PC-9 (cell line): Measurements from ENCODE around the gene TRIP6. TPM values are rescaled to one million over a fixed set of nuclear protein-coding genes. Genes with fewer than 3 reads are reported as not detected.

ENCODE experiments used
- Bru-seq: library from RNA; stranded (reverse); fragments of 400-500 nt; gene quantifications from one replicate; lab custom pipeline; 2021; lab: Mats Ljungman, UMichigan
- BruChase-seq, 2 experiments: library from RNA; stranded (reverse); fragments of 400-500 nt; gene quantifications; one replicate each; lab custom pipeline; 2021; lab: Mats Ljungman, UMichigan
- BruUV-seq: library from RNA; stranded (reverse); fragments of 400-500 nt; replicated peaks from 2 replicates; lab custom pipeline; 2021; lab: Mats Ljungman, UMichigan
- CTCF ChIA-PET: fragments of 300-600 bp; sonication (Branson Sonifier 250); formaldehyde crosslinking; loops from one replicate; lab custom pipeline; 2022; ENCODE audit warnings: antibody characterized with exemption; lab: Charles Lee
- POLR2A ChIA-PET: fragments of 300-600 bp; sonication (Branson Sonifier 250); formaldehyde crosslinking; loops from one replicate; lab custom pipeline; 2022; ENCODE audit warnings: antibody characterized with exemption; ENCODE audit not compliant: unreplicated experiment; lab: Charles Lee
- DNase-seq, 2 experiments: peaks; one replicate each; pipeline versions ENCODE4 v3.0.0 to v3.0.0-alpha.2; 2015 to 2022; ENCODE audit warnings: mixed read lengths in 1 of 2
- H2AFZ ChIP-seq: fragments of 200-600 bp; sonication (generic); 2 replicates; pipeline ENCODE4 v1.8.1; 2017; ENCODE audit warnings: antibody characterized with exemption
- H3F3A ChIP-seq: fragments of 200-600 bp; sonication (generic); 2 replicates; pipeline ENCODE4 v1.8.1; 2017; ENCODE audit warnings: antibody characterized with exemption, mild to moderate bottlenecking, low read depth; ENCODE audit not compliant: insufficient read depth
- H3K27ac ChIP-seq: fragments of 200-600 bp; sonication (generic); 2 replicates; pipeline ENCODE4 v1.6.1; 2016; ENCODE audit warnings: mixed run types
- H3K27me3 ChIP-seq: fragments of 200-600 bp; sonication (generic); 2 replicates; pipeline ENCODE4 v1.6.1; 2016; ENCODE audit warnings: low read depth, mixed run types; ENCODE audit not compliant: insufficient read depth
- H3K36me3 ChIP-seq: fragments of 200-600 bp; sonication (generic); 2 replicates; pipeline ENCODE4 v1.6.1; 2016; ENCODE audit warnings: low read depth, mixed run types
- H3K4me1 ChIP-seq: fragments of 200-600 bp; sonication (generic); replicated peaks from 2 replicates; pipeline ENCODE4 v1.6.1; 2016; ENCODE audit warnings: mixed run types; ENCODE audit not compliant: insufficient read depth
- H3K4me2 ChIP-seq: fragments of 200-600 bp; sonication (generic); 2 replicates; pipeline ENCODE4 v1.6.1; 2017; ENCODE audit warnings: mixed run types
- H3K4me3 ChIP-seq: fragments of 200-600 bp; sonication (generic); 2 replicates; pipeline ENCODE4 v1.6.1; 2016; ENCODE audit warnings: mixed run types
- H3K79me2 ChIP-seq: fragments of 200-600 bp; sonication (generic); 2 replicates; pipeline ENCODE4 v1.6.1; 2017; ENCODE audit warnings: low read depth, mixed run types
- H3K9me2 ChIP-seq: fragments of 200-600 bp; sonication (generic); 2 replicates; pipeline ENCODE4 v1.8.1; 2017; ENCODE audit warnings: mild to moderate bottlenecking; ENCODE audit not compliant: insufficient read depth
- H3K9me3 ChIP-seq: fragments of 200-600 bp; sonication (generic); 2 replicates; pipeline ENCODE4 v1.8.1; 2016; ENCODE audit warnings: low read depth; ENCODE audit not compliant: insufficient read depth
- H4K20me1 ChIP-seq: fragments of 200-600 bp; sonication (generic); 2 replicates; pipeline ENCODE4 v1.8.1; 2017; ENCODE audit not compliant: insufficient read depth
- EZH2 ChIP-seq: fragments of 200-600 bp; sonication (generic); IDR thresholded peaks from 2 replicates; pipeline ENCODE4 v1.8.0; 2017; ENCODE audit warnings: antibody characterized with exemption, low read depth
- intact Hi-C: fragments of 100-400 bp; cut with micrococcal nuclease; formaldehyde crosslinking; loops from one replicate; pipeline ENCODE4 v1.10.0; 2022; ENCODE audit not compliant: unreplicated experiment
- long read RNA-seq: library from polyadenylated mRNA; stranded (forward); transcript quantifications from one replicate; pipeline ENCODE4 v2.0.0, GENCODE V29; 2022
- total RNA-seq: library from RNA; stranded (reverse); gene quantifications from 2 replicates; pipeline ENCODE4 v1.2.3, GENCODE V29; 2021
- TF ChIP-seq, protein P1 (sequence below): fragments of 200-600 bp; sonication (generic); conservative IDR thresholded peaks from 2 replicates; pipeline ENCODE4 v1.6.1; 2017; ENCODE audit warnings: mixed run types, antibody characterized with exemption, mild to moderate bottlenecking, moderate library complexity

TRIP6 gene, protein sequence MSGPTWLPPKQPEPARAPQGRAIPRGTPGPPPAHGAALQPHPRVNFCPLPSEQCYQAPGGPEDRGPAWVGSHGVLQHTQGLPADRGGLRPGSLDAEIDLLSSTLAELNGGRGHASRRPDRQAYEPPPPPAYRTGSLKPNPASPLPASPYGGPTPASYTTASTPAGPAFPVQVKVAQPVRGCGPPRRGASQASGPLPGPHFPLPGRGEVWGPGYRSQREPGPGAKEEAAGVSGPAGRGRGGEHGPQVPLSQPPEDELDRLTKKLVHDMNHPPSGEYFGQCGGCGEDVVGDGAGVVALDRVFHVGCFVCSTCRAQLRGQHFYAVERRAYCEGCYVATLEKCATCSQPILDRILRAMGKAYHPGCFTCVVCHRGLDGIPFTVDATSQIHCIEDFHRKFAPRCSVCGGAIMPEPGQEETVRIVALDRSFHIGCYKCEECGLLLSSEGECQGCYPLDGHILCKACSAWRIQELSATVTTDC
- total RNA-seq (89.3 and 91.4 TPM in 2 replicates), Bru-seq, nascent RNA (percentile 81 among the genes with signal in this experiment), BruChase-seq, experiment 1, labeled RNA remaining after a 2-hour chase (percentile 92 among the genes with signal in this experiment), BruChase-seq, experiment 2, labeled RNA remaining after a 6-hour chase (percentile 96 among the genes with signal in this experiment)
- long read RNA-seq, transcript TRIP6-201 (9 exons, 1,942 nt) = major isoform, 229 of 272 reads
- long read RNA-seq, transcript TRIP6-209 (8 exons, 1,303 nt) = minor isoform, 6 of 272 reads
- long read RNA-seq, partial matches to known transcripts = 22 of 272 reads
- long read RNA-seq, other reads (novel, unspliced or antisense) = 15 of 272 reads

DNA sequence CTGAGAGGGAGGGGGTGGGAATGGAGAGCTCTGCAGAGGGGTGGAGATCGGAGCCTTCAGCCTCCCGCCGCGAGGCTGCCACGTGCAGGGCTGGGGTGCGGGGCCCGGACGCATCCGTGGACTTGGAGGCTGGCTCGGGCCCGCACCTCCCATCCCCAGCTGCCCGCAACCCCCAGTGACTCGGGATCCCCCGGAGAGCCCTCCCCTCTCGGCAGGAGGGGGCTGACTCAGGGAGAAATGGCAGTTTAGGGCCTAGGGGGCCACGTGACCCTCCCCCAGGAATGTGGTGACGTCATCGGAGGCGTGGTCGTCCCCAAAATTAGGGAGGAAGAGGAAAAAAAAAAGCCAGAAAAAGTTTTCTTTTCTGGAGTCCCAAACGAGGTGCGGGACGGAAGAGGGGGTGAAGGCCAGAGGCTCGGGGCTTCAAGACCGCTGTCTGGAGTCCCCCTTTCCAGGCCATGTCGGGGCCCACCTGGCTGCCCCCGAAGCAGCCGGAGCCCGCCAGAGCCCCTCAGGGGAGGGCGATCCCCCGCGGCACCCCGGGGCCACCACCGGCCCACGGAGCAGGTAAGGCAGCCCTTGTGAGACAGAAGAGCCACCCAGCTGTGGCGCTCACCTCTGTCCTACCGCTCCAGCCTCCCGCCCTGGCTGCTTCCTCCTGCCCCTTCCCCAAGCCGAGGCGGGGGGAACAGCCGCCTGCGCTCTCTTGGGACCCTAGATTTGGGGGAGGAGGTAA, at the start of gene TRIP6:
Gene TRIP6, plus strand, starts transcription at position 348 of the 736 bp plus-strand sequence. Its CDS starts 111 bp downstream, at position 459.
- no peaks in the 10 kb centered on the region for H3K27me3 ChIP-seq
- H3K36me3 ChIP-seq = no peaks in the 10 kb centered on the region
- no peaks in the 10 kb centered on the region for H3K9me3 ChIP-seq
- peaks cover 23% of the 10 kb centered on the region for H3F3A ChIP-seq
- ChIA-PET CTCF (no interaction called here), POLR2A (interaction anchor here (0.6 kb wide), 1 partner anchor 438 kb away, joined by 3 read pairs; no protein-coding TSS in a partner anchor)
- DNase-seq = peak; percentile 80 to 92
- peaks cover 23% of the 10 kb centered on the region for H3K79me2 ChIP-seq
- no peak for TF ChIP-seq EZH2
- TF ChIP-seq, protein P1, sequence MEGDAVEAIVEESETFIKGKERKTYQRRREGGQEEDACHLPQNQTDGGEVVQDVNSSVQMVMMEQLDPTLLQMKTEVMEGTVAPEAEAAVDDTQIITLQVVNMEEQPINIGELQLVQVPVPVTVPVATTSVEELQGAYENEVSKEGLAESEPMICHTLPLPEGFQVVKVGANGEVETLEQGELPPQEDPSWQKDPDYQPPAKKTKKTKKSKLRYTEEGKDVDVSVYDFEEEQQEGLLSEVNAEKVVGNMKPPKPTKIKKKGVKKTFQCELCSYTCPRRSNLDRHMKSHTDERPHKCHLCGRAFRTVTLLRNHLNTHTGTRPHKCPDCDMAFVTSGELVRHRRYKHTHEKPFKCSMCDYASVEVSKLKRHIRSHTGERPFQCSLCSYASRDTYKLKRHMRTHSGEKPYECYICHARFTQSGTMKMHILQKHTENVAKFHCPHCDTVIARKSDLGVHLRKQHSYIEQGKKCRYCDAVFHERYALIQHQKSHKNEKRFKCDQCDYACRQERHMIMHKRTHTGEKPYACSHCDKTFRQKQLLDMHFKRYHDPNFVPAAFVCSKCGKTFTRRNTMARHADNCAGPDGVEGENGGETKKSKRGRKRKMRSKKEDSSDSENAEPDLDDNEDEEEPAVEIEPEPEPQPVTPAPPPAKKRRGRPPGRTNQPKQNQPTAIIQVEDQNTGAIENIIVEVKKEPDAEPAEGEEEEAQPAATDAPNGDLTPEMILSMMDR = no peak
- TSS peak; percentile 56 for BruUV-seq
- H2AFZ ChIP-seq = peak within 1 kb of the TSS; percentile 97
- peak within 1 kb of the TSS; percentile 99 for H3K4me3 ChIP-seq
- no peaks in the 10 kb centered on the region for H4K20me1 ChIP-seq
- intact Hi-C loops = loop anchor here (1.0 to 5.0 kb wide), 4 partner anchors 22 to 438 kb away; partner anchors contain the start of genes EPHB4, MEPCE, POP7 and UFSP1
- no peaks in the 10 kb centered on the region for H3K9me2 ChIP-seq
- H3K27ac ChIP-seq = peak within 1 kb of the TSS; percentile 68
- peak within 1 kb of the TSS; percentile 95 for H3K4me2 ChIP-seq
- H3K4me1 ChIP-seq = peaks cover 18% of the 10 kb centered on the region

DNA sequence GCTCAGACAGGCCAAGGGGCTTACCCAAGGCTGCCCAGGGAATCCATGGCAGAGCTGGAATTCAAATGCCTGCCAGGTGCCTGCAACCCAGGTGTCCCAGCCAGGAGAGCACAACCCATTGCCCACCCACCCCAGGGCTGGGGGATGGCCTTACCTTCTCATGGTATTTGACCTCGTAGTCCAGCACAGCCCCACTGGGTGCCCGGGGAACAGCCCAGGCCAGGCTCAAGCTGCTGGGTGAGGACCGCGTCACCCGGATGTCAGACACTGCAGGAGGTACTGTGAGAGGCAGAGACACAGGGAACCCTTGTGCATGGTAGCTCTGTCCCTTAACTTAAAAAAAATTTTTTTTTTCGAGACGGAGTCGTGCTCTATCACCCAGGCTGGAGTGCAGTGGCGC, 48.8 kb upstream of the TRIP6 start:
- H3K27me3 ChIP-seq = no peaks in the 10 kb centered on the region
- H3F3A ChIP-seq = no peaks in the 10 kb centered on the region
- H3K79me2 ChIP-seq = no peaks in the 10 kb centered on the region
- H3K27ac ChIP-seq = no peak overlapping the region
- H3K36me3 ChIP-seq = no peaks in the 10 kb centered on the region
- no TSS peak for BruUV-seq
- no peaks in the 10 kb centered on the region for H4K20me1 ChIP-seq
- intact Hi-C loops = no loop called here
- ChIA-PET POLR2A (interaction anchor here (0.6 kb wide), 1 partner anchor 55 kb away, joined by 5 read pairs; no protein-coding TSS in a partner anchor), CTCF (interaction anchor here (0.6 kb wide), 1 partner anchor 230 kb away, joined by 3 read pairs; no protein-coding TSS in a partner anchor)
- no peak overlapping the region for H3K4me3 ChIP-seq
- no peak for DNase-seq
- H3K4me2 ChIP-seq = no peak overlapping the region
- H3K9me3 ChIP-seq = no peaks in the 10 kb centered on the region
- H3K4me1 ChIP-seq = no peaks in the 10 kb centered on the region
- TF ChIP-seq EZH2 = no peak
- TF ChIP-seq, protein P1 = no peak
- no peak overlapping the region for H2AFZ ChIP-seq
- H3K9me2 ChIP-seq = no peaks in the 10 kb centered on the region

DNA sequence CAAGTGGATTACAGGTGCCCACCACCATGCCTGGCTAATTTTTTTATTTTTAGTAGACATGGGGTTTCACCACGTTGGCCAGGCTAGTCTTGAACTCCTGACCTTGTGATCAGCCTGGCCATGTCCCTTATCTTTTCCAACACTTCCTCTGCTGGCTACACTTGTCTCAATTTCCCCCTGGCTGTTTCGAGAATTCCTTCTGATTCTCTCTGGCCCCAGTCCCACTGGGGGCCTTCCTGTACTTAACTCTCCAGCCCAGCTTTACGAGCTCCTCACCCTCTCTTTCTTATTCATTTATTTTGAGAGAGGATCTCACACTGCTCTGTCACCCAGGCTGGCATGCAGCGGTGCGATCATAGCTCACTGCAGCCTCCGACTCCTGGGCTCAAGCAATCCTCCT, 48.4 kb upstream of the TRIP6 start:
- no peak overlapping the region for H3K27ac ChIP-seq
- CTCF ChIA-PET = no interaction called here
- H3K4me2 ChIP-seq = no peak overlapping the region
- intact Hi-C loops = no loop called here
- H4K20me1 ChIP-seq = no peaks in the 10 kb centered on the region
- no peaks in the 10 kb centered on the region for H3K4me1 ChIP-seq
- no peaks in the 10 kb centered on the region for H3K27me3 ChIP-seq
- no peak overlapping the region for H3K4me3 ChIP-seq
- POLR2A ChIA-PET = interaction anchor here (0.6 kb wide), 1 partner anchor 55 kb away, joined by 5 read pairs; no protein-coding TSS in a partner anchor
- H3K79me2 ChIP-seq = no peaks in the 10 kb centered on the region
- H3K36me3 ChIP-seq = no peaks in the 10 kb centered on the region
- H3K9me2 ChIP-seq = no peaks in the 10 kb centered on the region
- H3K9me3 ChIP-seq = no peaks in the 10 kb centered on the region
- BruUV-seq = no TSS peak
- TF ChIP-seq, protein P1 = no peak
- no peak for TF ChIP-seq EZH2
- no peak for DNase-seq
- H2AFZ ChIP-seq = no peak overlapping the region
- no peaks in the 10 kb centered on the region for H3F3A ChIP-seq
